ENCODE data around the gene ITGA6.

DNA sequence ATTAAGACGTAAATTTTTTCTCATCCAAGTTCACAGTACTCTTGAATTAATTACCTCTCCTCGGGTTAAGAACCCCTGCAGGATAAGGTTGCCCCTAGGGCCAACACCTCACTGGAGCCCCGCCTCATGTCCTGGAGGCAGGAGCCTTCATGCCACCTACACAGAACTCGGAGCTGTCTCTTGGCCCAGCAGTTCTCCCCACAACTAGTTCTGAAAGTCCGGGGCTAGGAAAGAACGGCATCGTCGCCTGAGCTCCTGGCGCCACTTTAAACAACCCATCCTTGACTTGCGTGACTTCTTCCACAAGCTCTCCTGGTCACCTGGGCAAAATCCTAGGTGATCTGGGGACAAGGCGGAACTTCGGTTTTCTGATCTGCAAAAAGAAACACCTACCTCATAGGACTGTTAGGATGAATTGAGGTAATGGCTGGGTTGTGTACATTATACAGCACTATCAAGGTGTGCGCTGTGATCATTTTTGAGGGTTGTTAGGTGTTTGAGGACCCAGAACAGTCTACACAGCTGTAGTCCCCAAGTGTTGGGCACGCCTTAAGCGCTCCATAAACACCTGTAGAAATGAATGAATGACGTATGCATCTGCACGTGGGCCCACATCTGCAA is 641 bp upstream of the ITGA6 start:
- TF ChIP-seq CTCF (IDR thresholded peaks at IDR 0.05), result no peak
- no peak for TF ChIP-seq POLR2A (IDR thresholded peaks at IDR 0.05)

All from thyroid gland (tissue), 4 donors.